ENCODE results near the gene PARN. TPM values are rescaled to one million over a fixed set of nuclear protein-coding genes. Genes with fewer than 3 reads are reported as not detected.
"Not testable (repeated sequence)": the region's sequence is repeated elsewhere in the genome, so short reads cannot be mapped to it uniquely, and the experiment has no call there.

PARN gene
- total and polyA plus RNA-seq, 7 donors, result 10.3 to 20.9 (median 14.1) TPM

DNA sequence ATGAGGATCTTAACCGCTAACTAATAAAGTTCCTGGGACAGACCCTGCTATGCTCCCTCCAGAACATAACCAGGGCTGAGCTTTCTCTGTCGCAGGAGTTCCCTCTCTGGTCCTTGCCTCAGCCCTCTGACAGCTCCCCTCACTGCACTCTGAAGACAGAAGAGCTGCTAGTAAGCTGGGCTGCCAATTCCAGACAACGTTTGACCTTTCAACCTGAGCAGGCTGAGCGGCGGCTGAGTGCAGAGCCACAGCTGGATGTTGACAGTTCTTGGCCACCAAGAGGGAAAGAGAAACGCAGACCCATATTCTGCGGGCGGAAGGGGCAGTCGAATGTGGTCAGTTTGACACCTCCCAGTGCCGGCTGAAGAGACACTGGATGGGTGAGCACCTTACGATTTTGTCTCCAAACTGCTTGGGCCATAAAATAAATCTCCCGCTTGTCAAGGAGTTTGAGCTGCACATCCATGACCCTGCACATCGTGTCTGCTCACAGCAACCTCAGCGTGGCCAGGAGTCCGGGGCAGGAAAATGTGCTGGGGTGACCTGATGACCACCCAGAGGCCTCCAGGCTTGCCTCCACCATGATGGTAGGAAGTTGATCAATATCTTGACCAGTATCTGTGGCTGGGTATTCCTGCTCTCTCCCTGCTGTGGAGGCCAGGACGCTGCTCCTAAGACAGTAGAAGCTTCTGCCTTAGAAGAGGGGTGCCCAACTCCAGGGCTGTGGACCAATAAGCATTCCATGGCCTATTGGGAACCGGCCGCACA lies 209.2 kb downstream of the PARN start:
- Histone ChIP-seq H3K27me3 (ENCODE audit: insufficient read depth in 3 of 3, low read length in 2 of 3) (no peaks in the 10 kb centered on the region), H3K9me3 (no peaks in the 10 kb centered on the region), H3K4me3 (no peak overlapping the region), H3K36me3 (ENCODE audit: insufficient read depth in 1 of 2, low read depth in 1 of 2) (no peaks in the 10 kb centered on the region), H3K27ac (no peak overlapping the region), H3K4me1 (peaks cover 21% of the 10 kb centered on the region)
- intact Hi-C loops (cut with DNase I), result no loop called here
- WGBS, 3 donors, result 65 to 79% (median 72%) methylated on average over 18 of the region's 18 CpGs
- no peak for TF ChIP-seq CTCF (IDR thresholded peaks at IDR 0.05)
- ATAC-seq, result peak; percentile 14 to 44 (median 31)
- DNase-seq, result no peak

- H3K36me3 ChIP-seq (ENCODE audit: insufficient read depth in 1 of 2, low read depth in 1 of 2); DNase-seq; intact Hi-C loops (cut with DNase I); H3K27ac ChIP-seq; H3K9me3 ChIP-seq; H3K27me3 ChIP-seq (ENCODE audit: insufficient read depth in 3 of 3, low read length in 2 of 3); H3K4me3 ChIP-seq: not testable (repeated sequence)
- ATAC-seq, result peak in 1 of 4 donors; percentile 10
- peaks cover 21% of the 10 kb centered on the region for H3K4me1 ChIP-seq
- WGBS, 3 donors, result 86 to 91% (median 87%) methylated on average over 4 of the region's 4 CpGs
These were observed 209.8 kb downstream of the PARN start for GRCh38 chr16:14420243-14420642.

- intact Hi-C loops (cut with DNase I), result loop anchor here in 1 of 2 donors (10.0 kb wide), 1 partner anchor 115 kb away; no protein-coding TSS in a partner anchor
- H3K9me3 ChIP-seq, result no peaks in the 10 kb centered on the region
- 93 to 97% (median 93%) methylated on average over 3 of the region's 3 CpGs for WGBS, 3 donors
- H3K4me3 ChIP-seq, result no peak overlapping the region
- peak; percentile 21 to 47 (median 36) for ATAC-seq
- TF ChIP-seq CTCF (IDR thresholded peaks at IDR 0.05), result no peak
- no peak overlapping the region for H3K27ac ChIP-seq
- peaks cover 21% of the 10 kb centered on the region for H3K4me1 ChIP-seq
- DNase-seq, result no peak
- no peaks in the 10 kb centered on the region for H3K36me3 ChIP-seq (ENCODE audit: insufficient read depth in 1 of 2, low read depth in 1 of 2)
- no peaks in the 10 kb centered on the region for H3K27me3 ChIP-seq (ENCODE audit: insufficient read depth in 3 of 3, low read length in 2 of 3)
These were observed 210.2 kb downstream of the PARN start for GRCh38 chr16:14419817-14420216.

DNA sequence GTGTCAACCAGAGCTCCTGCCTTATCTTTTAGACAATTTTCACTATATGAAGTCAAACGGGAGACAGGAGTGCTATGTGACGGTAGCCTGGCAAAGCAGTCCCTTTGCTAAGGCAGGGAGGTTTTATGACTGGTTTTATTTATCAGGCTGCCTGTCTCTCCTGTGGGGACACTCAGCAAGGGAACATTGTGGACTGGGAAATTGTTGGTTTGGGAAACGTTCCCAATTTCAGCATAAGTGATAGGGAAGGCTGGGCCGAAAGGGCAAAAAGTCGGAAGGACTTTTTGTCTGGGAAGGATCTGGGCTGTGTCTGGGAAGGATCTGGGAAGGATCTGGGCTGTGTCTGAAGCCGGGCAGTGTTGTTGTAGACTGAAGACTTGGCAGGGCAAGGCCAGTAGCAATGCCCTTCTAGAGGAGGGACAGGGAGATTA lies 211.2 kb downstream of the PARN start:
- H3K4me1 ChIP-seq, result peaks cover 17% of the 10 kb centered on the region
- no peaks in the 10 kb centered on the region for H3K27me3 ChIP-seq (ENCODE audit: insufficient read depth in 3 of 3, low read length in 2 of 3)
- no peaks in the 10 kb centered on the region for H3K36me3 ChIP-seq (ENCODE audit: insufficient read depth in 1 of 2, low read depth in 1 of 2)
- peak overlapping the region; percentile 71 for H3K27ac ChIP-seq
- DNase-seq (no peak), ATAC-seq (peak; percentile 42 to 87 (median 60))
- intact Hi-C loops (cut with DNase I), result loop anchor here in 1 of 2 donors (10.0 kb wide), 1 partner anchor 114 kb away; no protein-coding TSS in a partner anchor
- H3K9me3 ChIP-seq, result no peaks in the 10 kb centered on the region
- TF ChIP-seq CTCF (IDR thresholded peaks at IDR 0.05), result no peak
- WGBS, 3 donors, result 25 to 65% (median 27%) methylated on average over 6 of the region's 6 CpGs
- H3K4me3 ChIP-seq, result peak overlapping the region; percentile 18

GRCh38 chr16:14416184-14416583 lies 213.9 kb downstream of the PARN start:
- Histone ChIP-seq H3K27ac (no peak overlapping the region), H3K4me1 (peaks cover 7% of the 10 kb centered on the region), H3K4me3 (no peak overlapping the region), H3K9me3 (no peaks in the 10 kb centered on the region), H3K27me3 (ENCODE audit: insufficient read depth in 3 of 3, low read length in 2 of 3) (no peaks in the 10 kb centered on the region), H3K36me3 (ENCODE audit: insufficient read depth in 1 of 2, low read depth in 1 of 2) (no peaks in the 10 kb centered on the region)
- no peak for DNase-seq
- no peak for TF ChIP-seq CTCF (IDR thresholded peaks at IDR 0.05)
- ATAC-seq, result no peak
- 96 to 97% (median 97%) methylated on average over 3 of the region's 3 CpGs for WGBS, 3 donors
- intact Hi-C loops (cut with DNase I), result loop anchor here in 1 of 2 donors (10.0 kb wide), 1 partner anchor 111 kb away; no protein-coding TSS in a partner anchor

Measured in psoas muscle (tissue), 8 donors.